Testis (tissue), 2 donors: Measurements from ENCODE around the gene LAG3.

Experiments
- CTCF ChIP-seq, 3 experiments: fragments of 450-650 bp in 2 of 3; fragments of 200-600 bp in 1 of 3; sonication (generic) in 1 of 3; IDR thresholded peaks; one replicate each; pipeline ENCODE4 v1.5.1; 2016 to 2019; ENCODE audit warnings: antibody characterized with exemption in 3 of 3, mild to moderate bottlenecking in 2 of 3, moderate library complexity in 1 of 3
- POLR2A ChIP-seq: fragments of 450-650 bp; IDR thresholded peaks from one replicate; pipeline ENCODE4 v1.6.1; 2017; ENCODE audit warnings: antibody characterized with exemption, mild to moderate bottlenecking, moderate library complexity

DNA sequence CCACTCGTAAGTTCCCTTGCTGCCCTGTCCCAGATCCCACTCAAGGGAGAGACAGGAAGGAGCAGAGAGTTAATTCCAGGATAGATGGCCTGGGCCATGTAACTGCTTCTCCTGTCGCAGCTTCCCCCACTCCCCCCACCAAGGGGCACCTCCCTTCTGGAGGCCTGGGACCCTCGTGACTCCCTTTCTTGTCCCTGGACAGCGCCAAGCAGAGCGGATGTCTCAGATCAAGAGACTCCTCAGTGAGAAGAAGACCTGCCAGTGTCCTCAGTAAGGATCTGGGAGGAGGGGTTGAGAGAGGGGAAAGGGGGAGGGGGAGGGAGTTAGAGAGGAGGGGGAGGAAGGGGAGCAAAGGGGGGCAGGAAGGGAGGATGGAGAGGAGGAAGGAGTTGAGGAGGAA lies 46.3 kb downstream of the LAG3 start:
- TF ChIP-seq CTCF (IDR thresholded peaks at IDR 0.05) = no peak
- no peak for TF ChIP-seq POLR2A
